ENCODE results near the gene LMO1. TPM values are rescaled to one million over a fixed set of nuclear protein-coding genes. Genes with fewer than 3 reads are reported as not detected.
A peak's percentile ranks its signal among the peaks of the same experiment; 100 is the strongest.

Gene LMO1
- polyA plus RNA-seq, 3 donors, result not detected

- Mint-ChIP-seq H3K4me1 (peaks cover 6% of the 10 kb centered on the region), H3K9me3 (peaks cover 0 to 9% (median 0%) of the 10 kb centered on the region in 7 donors), H3K36me3 (no peaks in the 10 kb centered on the region), H3K27ac (no peak overlapping the region), H3K27me3 (ENCODE audit: low read depth in 3 of 3) (peaks cover 53 to 68% (median 58%) of the 10 kb centered on the region in 3 donors), H3K4me3 (peak overlapping the region in 1 of 2 donors; percentile 56)
- no peak for TF ChIP-seq CTCF (IDR thresholded peaks at IDR 0.05)
- Histone ChIP-seq H3K9me3 (replicated peaks in 1 of 2; ENCODE audit: control insufficient read depth in 1 of 2, insufficient read depth in 1 of 2, low read length in 2 of 2) (peaks cover 0 to 15% of the 10 kb centered on the region in 2 donors), H3K27ac (ENCODE audit: low read depth in 1 of 2, low read length in 2 of 2) (no peak overlapping the region), H3K79me2 (ENCODE audit: insufficient read depth, low read length) (no peaks in the 10 kb centered on the region), H3K4me3 (replicated peaks in 1 of 3; ENCODE audit: low read depth in 2 of 3, low read length in 3 of 3) (no peak overlapping the region), H3K36me3 (replicated peaks in 1 of 2; ENCODE audit: control insufficient read depth in 1 of 2, insufficient read depth in 2 of 2, low read length in 2 of 2) (no peaks in the 10 kb centered on the region), H3K4me2 (replicated peaks; ENCODE audit: extremely low read depth, low read length, poor library complexity, severe bottlenecking) (no peak overlapping the region), H3K4me1 (ENCODE audit: control insufficient read depth in 1 of 2, insufficient read depth in 2 of 2, low read length in 2 of 2) (peaks cover 0 to 11% of the 10 kb centered on the region in 2 donors), H2AFZ (ENCODE audit: insufficient read depth, low read depth, low read length, poor library complexity, severe bottlenecking) (no peak overlapping the region), H3K9ac (ENCODE audit: insufficient read depth, low read length, poor library complexity, severe bottlenecking) (no peak overlapping the region), H4K20me1 (ENCODE audit: insufficient read depth, low read length) (no peaks in the 10 kb centered on the region), H3K27me3 (ENCODE audit: control insufficient read depth in 2 of 2, insufficient read depth in 2 of 2, low read length in 2 of 2) (peaks cover 47 to 59% of the 10 kb centered on the region in 2 donors)
- intact Hi-C loops (cut with micrococcal nuclease), result no loop called here
- no peak for DNase-seq
- 100% methylated on average over 1 of the region's 5 CpGs for WGBS (ENCODE audit: insufficient coverage)
These were observed 7.6 kb upstream of the LMO1 start for GRCh38 chr11:8271106-8271886.

- Mint-ChIP-seq H3K9me3 (peaks cover 0 to 9% (median 0%) of the 10 kb centered on the region in 7 donors), H3K27me3 (ENCODE audit: low read depth in 3 of 3) (peaks cover 67 to 83% (median 70%) of the 10 kb centered on the region in 3 donors)
These were observed 6.0 kb upstream of the LMO1 start for GRCh38 chr11:8269636-8270035.

More at GRCh38 chr11:8269636-8270035, 6.0 kb upstream of the LMO1 start:
- peak overlapping the region in 1 of 2 donors; percentile 63 for H3K4me3 Mint-ChIP-seq
- no peak for DNase-seq
- Histone ChIP-seq H3K27ac (ENCODE audit: low read depth in 1 of 2, low read length in 2 of 2) (no peak overlapping the region), H4K20me1 (ENCODE audit: insufficient read depth, low read length) (no peaks in the 10 kb centered on the region), H3K9ac (ENCODE audit: insufficient read depth, low read length, poor library complexity, severe bottlenecking) (no peak overlapping the region), H3K27me3 (ENCODE audit: control insufficient read depth in 2 of 2, insufficient read depth in 2 of 2, low read length in 2 of 2) (peaks cover 47 to 75% of the 10 kb centered on the region in 2 donors), H3K79me2 (ENCODE audit: insufficient read depth, low read length) (no peaks in the 10 kb centered on the region), H3K9me3 (replicated peaks in 1 of 2; ENCODE audit: control insufficient read depth in 1 of 2, insufficient read depth in 1 of 2, low read length in 2 of 2) (peaks cover 0 to 15% of the 10 kb centered on the region in 2 donors), H3K36me3 (replicated peaks in 1 of 2; ENCODE audit: control insufficient read depth in 1 of 2, insufficient read depth in 2 of 2, low read length in 2 of 2) (no peaks in the 10 kb centered on the region), H3K4me3 (replicated peaks in 1 of 3; ENCODE audit: low read depth in 2 of 3, low read length in 3 of 3) (no peak overlapping the region), H2AFZ (ENCODE audit: insufficient read depth, low read depth, low read length, poor library complexity, severe bottlenecking) (no peak overlapping the region), H3K4me2 (replicated peaks; ENCODE audit: extremely low read depth, low read length, poor library complexity, severe bottlenecking) (no peak overlapping the region), H3K4me1 (ENCODE audit: control insufficient read depth in 1 of 2, insufficient read depth in 2 of 2, low read length in 2 of 2) (peaks cover 0 to 11% of the 10 kb centered on the region in 2 donors)
- H3K36me3 Mint-ChIP-seq, result peaks cover 0 to 2% of the 10 kb centered on the region in 2 donors
- no peak overlapping the region for H3K27ac Mint-ChIP-seq
- intact Hi-C loops (cut with micrococcal nuclease), result loop anchor here in 1 of 2 donors (10.0 kb wide), 1 partner anchor 75 kb away; no protein-coding TSS in a partner anchor
- peaks cover 6% of the 10 kb centered on the region for H3K4me1 Mint-ChIP-seq
- TF ChIP-seq CTCF (IDR thresholded peaks at IDR 0.05), result no peak
- no CpG with 5 or more reads among the region's 5 CpGs for WGBS (ENCODE audit: insufficient coverage)

Data from CD14-positive monocyte (primary cell).